GM12875 (cell line): ENCODE measurements around the gene ARMC3.

Source experiments
- H3K4me3 ChIP-seq: one replicate; pipeline ENCODE4 v1.5.1; 2011; ENCODE audit warnings: low read depth, low read length, control low read depth
- TF ChIP-seq, protein P1 (sequence below): IDR thresholded peaks from 2 replicates; pipeline ENCODE4 v1.5.1; 2011; ENCODE audit warnings: low read depth, mild to moderate bottlenecking, control low read depth, inconsistent platforms, low read length, moderate library complexity, borderline replicate concordance; ENCODE audit not compliant: insufficient read depth

The ARMC3 gene

GRCh38 chr10:23031318-23031717 is 103.5 kb downstream of the ARMC3 start:
- no peak overlapping the region for H3K4me3 ChIP-seq
- TF ChIP-seq, protein P1, sequence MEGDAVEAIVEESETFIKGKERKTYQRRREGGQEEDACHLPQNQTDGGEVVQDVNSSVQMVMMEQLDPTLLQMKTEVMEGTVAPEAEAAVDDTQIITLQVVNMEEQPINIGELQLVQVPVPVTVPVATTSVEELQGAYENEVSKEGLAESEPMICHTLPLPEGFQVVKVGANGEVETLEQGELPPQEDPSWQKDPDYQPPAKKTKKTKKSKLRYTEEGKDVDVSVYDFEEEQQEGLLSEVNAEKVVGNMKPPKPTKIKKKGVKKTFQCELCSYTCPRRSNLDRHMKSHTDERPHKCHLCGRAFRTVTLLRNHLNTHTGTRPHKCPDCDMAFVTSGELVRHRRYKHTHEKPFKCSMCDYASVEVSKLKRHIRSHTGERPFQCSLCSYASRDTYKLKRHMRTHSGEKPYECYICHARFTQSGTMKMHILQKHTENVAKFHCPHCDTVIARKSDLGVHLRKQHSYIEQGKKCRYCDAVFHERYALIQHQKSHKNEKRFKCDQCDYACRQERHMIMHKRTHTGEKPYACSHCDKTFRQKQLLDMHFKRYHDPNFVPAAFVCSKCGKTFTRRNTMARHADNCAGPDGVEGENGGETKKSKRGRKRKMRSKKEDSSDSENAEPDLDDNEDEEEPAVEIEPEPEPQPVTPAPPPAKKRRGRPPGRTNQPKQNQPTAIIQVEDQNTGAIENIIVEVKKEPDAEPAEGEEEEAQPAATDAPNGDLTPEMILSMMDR = no peak

GRCh38 chr10:23034790-23035189 is 106.9 kb downstream of the ARMC3 start:
- TF ChIP-seq, protein P1 = no peak
- H3K4me3 ChIP-seq = no peak overlapping the region

DNA sequence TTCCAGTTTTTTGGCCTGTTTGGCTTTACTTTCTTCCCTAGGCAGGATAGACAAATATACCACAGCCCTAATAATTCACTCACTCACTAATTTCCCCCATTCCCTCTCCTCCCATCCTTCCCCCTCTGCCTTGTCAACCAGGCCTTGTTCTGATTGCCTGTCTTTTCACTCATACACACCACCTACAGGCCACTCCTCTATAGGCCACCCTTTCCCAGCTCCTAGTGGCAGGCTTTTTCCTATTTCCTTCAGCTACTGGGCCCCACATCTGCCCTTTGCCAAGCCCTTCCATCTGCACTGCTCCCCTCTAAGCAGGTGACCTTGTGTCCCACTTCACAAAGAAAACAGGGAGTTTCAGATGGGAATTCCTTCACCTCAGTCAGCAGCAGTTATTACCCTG is 107.7 kb downstream of the ARMC3 start:
- no peak overlapping the region for H3K4me3 ChIP-seq
- TF ChIP-seq, protein P1 = peak; percentile 21; the same call in 1 of the 2 replicates

DNA sequence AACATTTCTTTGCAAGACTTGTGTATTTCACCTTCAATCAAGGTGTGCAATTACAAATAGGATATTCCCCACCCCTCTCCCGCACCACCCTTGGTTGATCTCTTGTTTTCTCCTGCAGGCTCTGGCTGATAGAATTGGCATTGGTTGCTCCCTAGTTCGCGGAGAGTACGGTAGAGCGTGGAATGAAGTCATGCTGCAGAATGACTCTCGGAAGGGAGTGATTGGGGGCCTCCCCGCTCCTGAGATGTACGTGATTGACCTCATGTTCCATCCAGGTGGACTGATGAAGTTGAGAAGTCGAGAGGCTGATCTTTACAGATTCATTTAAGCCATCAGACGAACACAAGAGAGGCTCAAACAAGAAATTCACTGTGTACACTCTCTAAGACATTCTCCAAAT is 109.3 kb downstream of the ARMC3 start:
- TF ChIP-seq, protein P1 = no peak
- H3K4me3 ChIP-seq = no peak overlapping the region

DNA sequence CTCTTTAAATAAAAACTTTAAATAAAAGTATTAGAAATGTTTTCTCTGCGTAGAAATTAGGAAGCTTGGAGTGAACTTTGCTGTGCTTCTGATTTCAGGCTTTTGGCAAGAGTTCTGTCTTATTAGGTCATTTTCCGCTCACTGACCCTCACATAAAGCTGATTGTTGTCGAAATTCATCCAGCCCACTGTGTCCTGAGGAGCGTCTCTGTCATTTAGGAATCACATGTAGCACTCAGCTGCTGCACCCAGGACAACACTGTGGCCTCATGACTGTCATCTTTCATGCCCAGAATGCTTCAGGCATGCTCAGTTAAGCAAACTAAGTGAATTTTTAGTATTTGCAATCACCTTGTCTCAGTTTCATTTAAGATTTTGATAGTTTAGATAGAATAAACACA is 109.7 kb downstream of the ARMC3 start:
- TF ChIP-seq, protein P1 = no peak
- H3K4me3 ChIP-seq = no peak overlapping the region

DNA sequence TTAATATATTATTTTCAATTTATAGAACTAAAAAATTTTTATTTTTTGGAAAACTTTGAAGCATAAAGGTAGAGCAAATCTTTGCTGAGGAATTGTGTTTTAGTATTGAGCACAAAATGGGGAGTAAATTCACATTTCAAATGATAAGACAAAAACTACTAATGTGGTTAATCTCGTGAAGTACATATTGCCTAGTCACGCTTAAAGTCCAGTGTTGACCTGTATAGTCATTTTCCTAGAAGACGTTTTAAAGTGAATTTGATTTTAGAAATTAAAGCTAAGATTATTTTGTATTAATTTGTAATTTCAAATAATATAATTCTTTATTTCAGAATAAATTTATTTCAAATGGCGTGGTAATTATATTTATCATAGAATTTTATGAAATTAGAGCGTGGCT is 110.3 kb downstream of the ARMC3 start:
- TF ChIP-seq, protein P1 = no peak
- no peak overlapping the region for H3K4me3 ChIP-seq

- H3K4me3 ChIP-seq = no peak overlapping the region
- TF ChIP-seq, protein P1 = no peak
Observed at GRCh38 chr10:23040002-23040401, 112.1 kb downstream of the ARMC3 start.
